Mucosa of rectum (tissue), 2 donors: ENCODE data around the gene C19orf12.
"Not testable (repeated sequence)": the region's sequence is repeated elsewhere in the genome, so short reads cannot be mapped to it uniquely, and the experiment has no call there.

Experiments
- H3K27ac ChIP-seq, 2 donors: one replicate each; pipeline ENCODE4 v1.7.0; 2013; ENCODE audit warnings: inconsistent platforms in 2 of 2, low read depth in 2 of 2, low read length in 2 of 2
- H3K27me3 ChIP-seq, 2 donors: one replicate each; pipeline ENCODE4 v1.7.0; 2013; ENCODE audit warnings: low read length in 2 of 2; ENCODE audit not compliant: control insufficient read depth in 2 of 2, insufficient read depth in 2 of 2
- H3K36me3 ChIP-seq, 2 donors: one replicate each; pipeline ENCODE4 v1.7.0; 2013; ENCODE audit warnings: low read length in 2 of 2; ENCODE audit not compliant: control insufficient read depth in 2 of 2, insufficient read depth in 2 of 2
- H3K4me1 ChIP-seq, 2 donors: one replicate each; pipeline ENCODE4 v1.7.0; 2013; ENCODE audit warnings: low read length in 2 of 2, mild to moderate bottlenecking in 1 of 2; ENCODE audit not compliant: control insufficient read depth in 2 of 2, insufficient read depth in 2 of 2
- H3K4me3 ChIP-seq, 2 donors: one replicate each; pipeline ENCODE4 v1.7.0; 2013; ENCODE audit warnings: low read length in 2 of 2
- H3K9ac ChIP-seq, 2 donors: one replicate each; pipeline ENCODE4 v1.7.0; 2013; ENCODE audit warnings: low read length in 2 of 2, low read depth in 1 of 2, mild to moderate bottlenecking in 1 of 2
- H3K9me3 ChIP-seq, 2 donors: one replicate each; pipeline ENCODE4 v1.7.0; 2013; ENCODE audit warnings: low read length in 2 of 2; ENCODE audit not compliant: control insufficient read depth in 2 of 2
- donor health status: healthy.
- donor health status: Normal muscosa, but diverticular disease.

C19orf12 gene

GRCh38 chr19:29711584-29712132 is 3.4 kb downstream of the C19orf12 start:
- Histone ChIP-seq H3K9me3 (no peaks in the 10 kb centered on the region), H3K36me3 (peaks cover 5 to 9% of the 10 kb centered on the region in 2 donors), H3K4me1 (peaks cover 18 to 24% of the 10 kb centered on the region in 2 donors), H3K9ac (no peak overlapping the region), H3K4me3 (no peak overlapping the region), H3K27ac (no peak overlapping the region), H3K27me3 (no peaks in the 10 kb centered on the region)

DNA sequence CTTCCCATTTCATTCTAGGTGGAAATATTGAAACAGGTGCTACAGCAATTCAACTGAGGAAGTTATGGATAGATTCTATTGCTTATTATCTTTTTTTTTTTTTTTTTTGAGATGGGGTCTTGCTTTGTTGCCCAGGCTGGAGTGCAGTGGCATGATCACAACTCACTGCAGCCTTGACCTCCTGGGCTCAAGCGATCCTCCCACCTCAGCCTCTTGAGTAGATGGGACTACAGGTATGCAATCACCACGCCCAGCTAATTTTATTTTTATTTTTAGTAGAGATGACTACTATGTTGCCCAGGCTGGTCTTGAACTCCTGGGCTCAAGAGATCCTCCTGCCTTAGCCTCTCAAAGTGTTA is 5.6 kb downstream of the C19orf12 start:
- peaks cover 7 to 14% of the 10 kb centered on the region in 2 donors for H3K4me1 ChIP-seq
- not testable (repeated sequence) for H3K9me3 ChIP-seq

GRCh38 chr19:29708554-29709439 is 6.3 kb downstream of the C19orf12 start:
- Histone ChIP-seq H3K4me1 (peaks cover 7 to 10% of the 10 kb centered on the region in 2 donors), H3K9me3 (no peaks in the 10 kb centered on the region), H3K36me3 (peaks cover 11 to 17% of the 10 kb centered on the region in 2 donors), H3K4me3 (peak overlapping the region; percentile 15 to 42), H3K9ac (no peak overlapping the region), H3K27me3 (no peaks in the 10 kb centered on the region), H3K27ac (peak overlapping the region; percentile 19 to 54)

More for the DNA sequence above, 5.6 kb downstream of the C19orf12 start:
- peak overlapping the region in 1 of 2 donors; percentile 42 for H3K4me3 ChIP-seq
- H3K27me3 ChIP-seq, H3K9ac ChIP-seq: not testable (repeated sequence)
- H3K27ac ChIP-seq, result peak overlapping the region in 1 of 2 donors; percentile 54
- H3K36me3 ChIP-seq, result peaks cover 11 to 15% of the 10 kb centered on the region in 2 donors

GRCh38 chr19:29706635-29707034 is 8.4 kb downstream of the C19orf12 start:
- no peak overlapping the region for H3K27ac ChIP-seq
- no peak overlapping the region for H3K9ac ChIP-seq
- peaks cover 11 to 23% of the 10 kb centered on the region in 2 donors for H3K36me3 ChIP-seq
- H3K9me3 ChIP-seq, result no peaks in the 10 kb centered on the region
- peaks cover 7 to 10% of the 10 kb centered on the region in 2 donors for H3K4me1 ChIP-seq
- no peaks in the 10 kb centered on the region for H3K27me3 ChIP-seq
- no peak overlapping the region for H3K4me3 ChIP-seq

GRCh38 chr19:29705706-29706105 is 9.4 kb downstream of the C19orf12 start:
- Histone ChIP-seq H3K4me1 (peaks cover 7 to 10% of the 10 kb centered on the region in 2 donors), H3K9ac (no peak overlapping the region), H3K36me3 (peaks cover 11 to 24% of the 10 kb centered on the region in 2 donors), H3K9me3 (no peaks in the 10 kb centered on the region), H3K4me3 (no peak overlapping the region), H3K27ac (no peak overlapping the region), H3K27me3 (no peaks in the 10 kb centered on the region)

- Histone ChIP-seq H3K4me1 (peaks cover 7 to 10% of the 10 kb centered on the region in 2 donors), H3K27ac (no peak overlapping the region), H3K36me3 (peaks cover 11 to 24% of the 10 kb centered on the region in 2 donors)
Observed at GRCh38 chr19:29704562-29705558, 10.2 kb downstream of the C19orf12 start.

GRCh38 chr19:29702963-29703320 is 12.1 kb downstream of the C19orf12 start:
- no peaks in the 10 kb centered on the region for H3K9me3 ChIP-seq
- no peak overlapping the region for H3K9ac ChIP-seq
- no peak overlapping the region for H3K4me3 ChIP-seq
- no peaks in the 10 kb centered on the region for H3K27me3 ChIP-seq
- H3K27ac ChIP-seq, result no peak overlapping the region
- no peaks in the 10 kb centered on the region for H3K4me1 ChIP-seq
- H3K36me3 ChIP-seq, result peaks cover 11 to 24% of the 10 kb centered on the region in 2 donors

More at GRCh38 chr19:29704562-29705558, 10.2 kb downstream of the C19orf12 start:
- Histone ChIP-seq H3K9me3 (no peaks in the 10 kb centered on the region), H3K9ac (no peak overlapping the region), H3K4me3 (no peak overlapping the region), H3K27me3 (no peaks in the 10 kb centered on the region)

DNA sequence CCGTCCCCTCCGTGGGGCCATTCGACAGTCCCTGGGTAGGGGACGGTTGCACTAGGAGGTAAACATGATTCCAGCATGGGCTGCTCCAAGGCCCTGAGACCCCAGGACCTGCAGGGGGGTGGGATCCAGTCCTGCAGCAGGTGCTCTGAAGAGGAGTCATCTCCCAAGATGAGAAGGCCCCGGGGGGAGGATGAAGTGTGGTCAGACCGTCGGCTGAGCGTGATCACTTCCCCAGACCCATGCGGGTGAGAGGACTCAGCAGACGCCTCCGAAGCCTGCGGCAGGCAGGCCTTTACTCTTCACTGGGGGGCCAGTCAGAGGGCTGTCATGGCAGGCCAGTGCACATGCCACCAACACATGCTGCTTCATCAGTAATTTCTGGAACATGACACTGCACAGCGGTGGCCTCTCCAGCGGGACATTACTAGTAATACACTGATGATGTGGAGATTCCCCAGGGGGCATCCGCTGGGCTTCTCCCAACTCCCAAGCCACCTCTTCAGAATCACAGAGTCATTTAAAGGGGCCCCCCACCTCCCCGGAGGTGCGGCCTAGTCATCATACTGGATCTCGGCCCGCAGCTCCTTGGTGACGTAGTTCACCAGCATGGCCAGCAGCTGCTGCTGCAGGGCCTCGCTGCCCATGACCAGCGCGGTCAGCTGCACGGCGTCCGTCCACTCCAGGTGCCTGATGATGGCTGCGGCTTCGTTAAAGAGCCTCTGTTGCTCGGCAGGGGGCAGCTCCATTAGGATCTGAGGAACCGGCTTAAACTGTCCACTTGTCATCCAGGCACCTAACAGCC is 12.7 kb downstream of the C19orf12 start:
- Histone ChIP-seq H3K9me3 (no peaks in the 10 kb centered on the region), H3K9ac (no peak overlapping the region), H3K4me3 (no peak overlapping the region), H3K27ac (no peak overlapping the region), H3K4me1 (no peaks in the 10 kb centered on the region), H3K36me3 (peaks cover 8 to 21% of the 10 kb centered on the region in 2 donors), H3K27me3 (no peaks in the 10 kb centered on the region)

DNA sequence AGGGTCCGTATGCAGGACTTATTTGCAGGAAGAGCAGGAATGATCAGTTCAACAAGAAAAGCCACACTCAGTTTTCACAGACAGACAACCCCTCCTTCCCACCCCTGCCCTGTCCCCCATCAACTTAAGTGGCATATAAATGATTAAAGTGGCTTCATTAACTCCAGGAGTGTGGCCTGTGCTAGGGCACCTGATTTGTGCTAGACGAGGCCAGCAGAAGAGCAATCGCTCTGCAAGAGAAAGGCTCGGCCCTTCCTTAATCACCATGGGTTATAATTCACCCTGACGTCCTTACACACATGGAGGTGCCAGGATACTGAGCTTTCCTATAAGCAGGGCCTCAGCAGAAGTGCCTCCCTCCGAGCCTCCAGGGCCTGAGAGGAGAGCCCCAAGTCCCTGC is 14.6 kb downstream of the C19orf12 start:
- no peak overlapping the region for H3K9ac ChIP-seq
- H3K36me3 ChIP-seq, result peaks cover 6 to 10% of the 10 kb centered on the region in 2 donors
- no peaks in the 10 kb centered on the region for H3K9me3 ChIP-seq
- H3K27ac ChIP-seq, result no peak overlapping the region
- H3K4me3 ChIP-seq, result no peak overlapping the region
- no peaks in the 10 kb centered on the region for H3K4me1 ChIP-seq
- H3K27me3 ChIP-seq, result no peaks in the 10 kb centered on the region
